CD4-positive, alpha-beta T cell treated with Interleukin-21 for 1 hour (primary cell): ENCODE measurements around the gene PRAF2.

ENCODE experiments used
- DNase-seq: peaks from one replicate; pipeline ENCODE4 v3.0.0-alpha.2; 2020

Gene PRAF2, protein sequence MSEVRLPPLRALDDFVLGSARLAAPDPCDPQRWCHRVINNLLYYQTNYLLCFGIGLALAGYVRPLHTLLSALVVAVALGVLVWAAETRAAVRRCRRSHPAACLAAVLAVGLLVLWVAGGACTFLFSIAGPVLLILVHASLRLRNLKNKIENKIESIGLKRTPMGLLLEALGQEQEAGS

DNA sequence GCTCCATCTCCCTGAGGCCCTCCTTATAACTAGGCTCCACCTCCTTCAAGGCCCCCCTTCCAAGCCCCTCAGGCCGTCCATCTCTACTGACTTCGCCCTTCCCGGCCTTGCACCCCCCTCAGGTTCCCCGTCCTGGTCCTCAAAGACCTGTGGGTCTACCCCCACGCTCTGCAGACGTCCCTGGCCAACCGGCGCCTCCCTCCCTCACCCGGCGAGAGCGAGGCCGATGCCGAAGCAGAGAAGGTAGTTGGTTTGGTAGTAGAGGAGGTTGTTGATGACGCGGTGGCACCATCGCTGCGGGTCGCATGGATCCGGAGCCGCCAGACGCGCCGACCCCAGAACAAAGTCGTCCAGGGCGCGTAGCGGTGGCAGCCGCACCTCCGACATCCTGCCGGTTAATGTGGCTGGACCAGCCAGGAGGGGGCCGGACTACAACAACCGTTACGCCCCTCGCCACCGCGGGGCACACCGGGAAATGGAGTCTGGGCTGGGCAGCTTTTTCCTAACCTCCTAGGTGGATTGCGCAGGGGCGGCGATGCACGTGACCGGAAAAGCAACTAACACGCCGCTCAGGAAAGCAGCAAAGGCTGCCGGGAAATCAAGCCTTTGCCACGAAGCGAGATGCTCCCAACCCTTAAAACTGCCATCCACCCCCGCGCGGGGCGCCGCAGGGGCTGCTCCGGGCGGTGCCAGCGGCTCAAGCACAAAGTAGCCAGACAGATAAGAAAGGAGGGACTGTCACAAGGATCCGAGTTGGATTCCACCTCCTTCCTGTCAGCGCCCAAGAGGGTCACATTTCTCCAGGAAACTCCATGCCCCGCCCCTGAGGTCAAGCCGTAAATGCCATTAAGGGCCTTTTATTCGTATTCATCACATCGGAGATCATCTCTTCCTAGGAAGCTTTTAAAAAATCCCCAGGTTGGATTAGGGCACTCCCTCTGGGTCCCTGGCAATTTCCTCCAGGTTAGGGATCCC is at the start of gene PRAF2:
TSS of gene PRAF2 (minus strand) at position 402 of the 975 bp plus-strand sequence. CDS start at position 387, 15 bp downstream.
- peak; percentile 93 for DNase-seq

DNA sequence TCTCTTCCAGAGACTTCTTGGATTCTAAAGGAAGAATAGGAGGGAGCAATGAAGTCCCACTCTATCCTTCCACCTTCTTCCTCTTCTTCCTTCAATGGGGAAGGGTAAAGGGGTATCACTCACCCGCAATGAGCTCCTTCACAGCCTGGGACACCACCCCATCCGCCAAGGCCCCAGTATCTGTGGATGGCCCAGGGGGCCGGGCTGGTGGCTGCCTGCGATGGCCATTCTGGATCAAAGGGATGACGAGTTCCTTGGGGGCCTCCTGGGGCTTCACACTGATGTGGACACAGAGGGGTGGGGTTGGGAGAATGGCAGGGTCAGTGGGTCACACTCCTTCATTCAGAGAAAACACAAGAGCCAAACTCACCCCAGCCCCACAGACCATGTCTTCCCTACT is 48.7 kb upstream of the PRAF2 start:
- no peak for DNase-seq

DNA sequence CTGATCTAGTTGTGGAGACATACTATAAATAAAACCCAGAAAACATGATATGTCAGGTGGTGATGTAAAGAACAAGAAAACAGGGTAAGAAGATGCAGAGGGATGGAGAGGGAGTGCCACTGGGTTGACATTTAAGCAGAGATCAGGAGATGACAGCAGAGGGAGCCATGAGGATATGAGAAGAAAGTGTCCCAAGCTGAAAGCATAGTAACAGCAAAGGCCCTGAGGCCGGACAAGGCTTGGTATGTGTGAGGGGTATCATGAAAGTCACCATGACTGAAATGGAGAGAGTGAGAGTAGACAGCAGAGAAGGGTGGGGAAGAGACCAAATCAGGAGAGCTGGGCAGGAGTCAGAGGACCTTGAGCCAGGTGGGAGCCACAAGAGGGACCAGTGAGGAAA is 46.3 kb upstream of the PRAF2 start:
- no peak for DNase-seq

DNA sequence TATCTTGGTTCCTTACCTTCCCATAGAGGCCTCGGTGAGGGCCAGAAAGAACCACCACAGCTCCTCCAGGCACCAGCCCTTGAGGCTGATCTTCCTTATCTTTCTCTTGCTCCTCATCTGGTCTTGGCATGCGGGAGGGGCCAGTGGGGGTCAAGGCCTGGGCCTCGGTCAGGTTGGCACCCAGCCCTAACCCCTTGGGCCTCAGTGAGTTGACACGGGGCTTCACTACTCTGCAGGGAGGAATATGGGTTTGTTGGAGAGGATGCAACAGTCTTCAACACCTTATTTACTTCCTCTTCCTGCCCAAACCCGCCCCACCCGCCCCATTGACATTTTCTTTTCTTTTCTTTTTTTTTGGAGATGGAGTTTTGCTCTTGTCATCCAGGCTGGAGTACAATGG is 43.8 kb upstream of the PRAF2 start:
- no peak for DNase-seq

DNA sequence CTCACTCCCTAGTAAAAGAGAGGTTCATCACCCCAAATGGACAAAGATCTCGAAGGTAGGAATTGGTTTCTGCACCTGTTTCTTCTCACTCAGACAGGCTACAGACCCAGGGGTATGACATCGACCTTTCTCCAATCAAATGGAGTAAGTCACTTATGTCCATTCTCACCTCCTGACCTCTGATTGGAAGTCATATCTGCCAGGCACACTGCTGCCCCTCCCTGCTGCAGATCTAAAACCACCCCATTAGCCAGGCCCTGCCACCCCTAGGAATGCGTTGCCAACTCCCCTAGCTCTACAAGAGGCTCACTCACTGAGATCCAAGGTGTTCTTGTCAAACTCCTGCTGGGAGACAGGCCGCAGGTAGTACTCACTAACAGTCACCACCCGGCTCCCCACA is 42.9 kb upstream of the PRAF2 start:
- no peak for DNase-seq

DNA sequence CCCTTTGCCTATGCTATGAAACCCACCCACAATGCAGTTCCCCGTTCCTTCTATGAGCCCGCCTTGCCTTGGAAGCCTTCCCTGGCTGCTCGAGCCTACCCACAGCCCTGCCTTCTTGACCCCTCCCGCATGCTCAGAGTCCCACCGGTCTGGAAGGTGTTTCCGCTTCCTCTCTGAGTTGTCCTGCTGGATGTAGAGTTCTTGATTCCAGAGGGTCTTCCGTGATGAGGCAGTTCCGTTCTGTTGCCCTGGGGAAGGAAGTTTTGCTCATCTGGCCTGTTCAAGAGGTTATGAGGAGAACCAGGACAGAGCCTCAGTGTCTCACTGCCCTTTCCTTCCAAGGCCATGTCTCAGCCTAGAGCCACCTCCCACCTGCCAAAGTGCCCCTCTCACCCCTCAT is 42.3 kb upstream of the PRAF2 start:
- DNase-seq: no peak

DNA sequence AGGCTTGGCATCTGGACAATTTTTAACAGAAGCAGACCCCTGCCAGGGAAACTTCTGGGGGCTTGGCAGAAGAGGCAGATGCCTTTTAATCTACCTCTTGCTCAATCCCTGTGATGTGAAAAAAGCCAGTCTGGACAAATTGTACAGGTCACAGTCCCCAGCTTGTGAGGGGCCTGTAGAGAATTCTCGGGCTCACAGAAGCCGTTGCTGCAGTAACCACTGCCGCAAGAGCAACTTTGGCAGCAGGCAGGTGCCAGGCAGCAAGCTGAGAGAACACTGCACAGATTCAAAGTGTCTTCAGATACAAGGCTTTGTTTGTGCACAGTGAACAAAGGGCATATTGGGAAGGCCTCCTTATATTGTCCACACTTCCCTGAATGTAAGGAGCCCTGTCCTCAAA is 38.0 kb upstream of the PRAF2 start:
- no peak for DNase-seq

DNA sequence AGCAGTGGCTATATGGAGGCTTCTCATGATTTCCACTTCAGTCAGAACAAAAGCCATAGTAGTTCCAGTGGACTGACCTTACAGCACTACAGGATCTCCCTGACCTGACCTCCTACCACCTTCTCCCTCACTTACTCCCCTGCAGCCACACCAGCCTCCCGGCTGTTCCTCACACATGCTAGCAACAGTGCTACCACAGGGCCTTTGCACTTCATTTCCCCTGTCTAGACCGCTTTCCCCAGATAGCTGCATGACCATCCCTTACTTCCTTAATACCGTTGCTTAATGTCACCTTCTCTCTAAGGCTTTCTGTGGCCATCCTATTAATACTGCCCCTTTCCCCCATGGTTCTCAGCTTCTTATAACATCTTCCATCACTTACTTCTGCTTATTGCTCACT is 36.6 kb upstream of the PRAF2 start:
- DNase-seq: no peak

DNA sequence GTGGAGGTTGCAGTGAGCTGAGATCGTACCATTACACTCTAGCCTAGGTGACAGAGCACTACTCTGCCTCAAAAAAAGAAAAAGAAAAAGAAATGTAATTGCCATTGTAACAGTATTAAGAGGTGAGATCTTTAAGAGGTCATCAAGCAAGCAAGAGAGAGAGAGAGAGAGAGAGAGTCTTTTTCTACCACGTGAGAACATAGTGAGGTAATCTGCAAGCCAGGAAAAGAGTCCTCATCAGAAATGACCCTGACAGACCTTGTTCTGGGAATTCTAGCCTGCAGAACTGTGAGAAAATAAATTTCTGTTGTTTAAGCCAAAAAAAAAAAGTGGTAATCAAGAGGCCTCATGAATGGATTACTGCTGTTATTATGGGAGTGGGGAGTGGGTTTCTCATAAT is 34.8 kb upstream of the PRAF2 start:
- no peak for DNase-seq

DNA sequence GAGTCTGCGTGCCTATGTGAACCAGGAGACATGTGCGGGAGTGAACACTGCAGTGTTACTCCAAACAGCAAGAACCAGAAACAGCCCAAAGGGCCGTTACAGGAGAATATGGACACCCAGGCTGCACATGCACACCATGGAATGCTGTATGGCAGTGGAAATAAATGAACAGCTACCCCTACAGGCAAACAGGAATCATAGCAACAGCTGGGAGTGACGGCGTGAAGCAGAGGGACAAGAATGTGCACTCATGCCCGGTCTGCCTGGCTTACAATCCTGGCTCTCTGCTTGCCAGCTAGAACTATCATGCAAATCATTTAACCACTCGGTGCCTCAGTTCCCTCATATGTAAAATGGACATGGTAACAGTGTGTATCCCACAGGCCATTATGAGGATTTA is 33.1 kb upstream of the PRAF2 start:
- DNase-seq: peak; percentile 41

DNA sequence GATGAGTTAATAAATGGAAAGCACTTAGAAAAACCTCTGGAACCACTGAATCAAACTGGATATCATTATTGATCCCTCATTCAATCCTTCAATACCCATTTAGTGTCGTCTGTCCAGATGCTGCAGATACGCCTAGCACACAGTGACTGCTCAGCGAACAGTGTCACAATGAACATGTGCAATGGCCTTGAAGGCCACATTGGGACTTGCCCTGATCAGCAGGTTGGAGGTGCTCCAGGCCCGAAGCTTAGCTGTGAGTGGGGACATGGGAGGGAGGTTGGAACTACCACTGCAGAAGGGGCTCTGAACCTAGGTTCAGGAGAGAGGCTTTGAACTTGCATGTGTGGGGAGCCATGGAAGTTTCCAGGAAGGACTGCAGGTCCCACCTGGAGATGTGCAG is 32.5 kb upstream of the PRAF2 start:
- DNase-seq: no peak

DNA sequence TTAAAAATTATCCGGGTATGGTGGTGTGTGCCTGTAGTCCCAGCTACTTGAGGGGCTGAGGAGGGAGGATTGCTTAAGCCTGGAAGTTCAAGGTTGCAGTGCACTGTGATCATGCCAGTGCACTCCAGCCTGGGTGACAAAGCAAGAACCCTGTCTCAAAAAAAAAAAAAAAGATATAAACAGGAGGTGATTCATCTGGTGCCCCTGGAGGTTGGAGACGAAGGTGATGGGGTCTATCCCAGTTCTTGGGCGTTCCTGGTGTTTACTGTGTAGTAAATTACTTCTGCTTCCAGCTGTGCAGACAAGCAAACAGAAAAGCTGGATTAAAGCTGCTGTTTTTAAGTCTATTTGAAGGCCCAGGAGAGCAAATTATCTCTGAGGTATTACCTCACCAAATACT is 29.8 kb upstream of the PRAF2 start:
- DNase-seq: no peak

DNA sequence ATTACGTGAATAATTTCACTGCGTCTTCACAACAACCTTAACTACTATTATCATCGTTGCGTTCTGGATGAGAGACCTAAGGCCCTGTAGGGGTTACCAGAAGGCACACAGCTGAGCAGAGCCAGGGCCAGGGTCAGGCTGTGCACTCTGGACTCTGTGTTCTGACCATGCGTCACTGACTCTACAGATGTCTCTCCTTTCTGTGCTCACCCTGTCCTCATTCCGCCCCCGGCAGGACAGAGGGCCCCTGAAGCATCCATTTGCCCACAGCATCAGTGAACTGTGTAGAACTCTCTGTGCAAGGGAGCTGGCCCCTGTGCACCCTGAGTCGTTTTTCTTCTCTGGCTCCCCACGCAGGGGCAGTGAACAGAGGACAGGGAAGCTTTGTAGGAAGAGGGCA is 28.4 kb upstream of the PRAF2 start:
- no peak for DNase-seq

DNA sequence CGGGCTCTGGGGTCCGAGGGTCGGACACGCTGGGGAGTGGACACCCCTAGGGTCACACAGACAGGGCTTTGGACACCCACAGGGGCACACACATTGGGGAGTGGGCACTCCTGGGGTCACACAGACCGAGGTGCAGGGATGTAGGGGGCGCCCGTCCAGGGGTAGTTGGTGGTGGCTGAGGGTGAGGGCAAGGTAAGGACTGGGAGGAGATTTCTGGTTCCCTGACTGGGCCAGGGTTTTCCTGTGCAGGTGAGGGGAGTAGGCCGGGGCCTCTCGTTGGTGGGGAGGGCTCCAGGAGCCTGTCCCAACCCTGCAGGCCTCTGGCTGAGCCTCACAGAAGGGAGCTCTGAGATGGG is 27.8 kb upstream of the PRAF2 start:
- DNase-seq: no peak

DNA sequence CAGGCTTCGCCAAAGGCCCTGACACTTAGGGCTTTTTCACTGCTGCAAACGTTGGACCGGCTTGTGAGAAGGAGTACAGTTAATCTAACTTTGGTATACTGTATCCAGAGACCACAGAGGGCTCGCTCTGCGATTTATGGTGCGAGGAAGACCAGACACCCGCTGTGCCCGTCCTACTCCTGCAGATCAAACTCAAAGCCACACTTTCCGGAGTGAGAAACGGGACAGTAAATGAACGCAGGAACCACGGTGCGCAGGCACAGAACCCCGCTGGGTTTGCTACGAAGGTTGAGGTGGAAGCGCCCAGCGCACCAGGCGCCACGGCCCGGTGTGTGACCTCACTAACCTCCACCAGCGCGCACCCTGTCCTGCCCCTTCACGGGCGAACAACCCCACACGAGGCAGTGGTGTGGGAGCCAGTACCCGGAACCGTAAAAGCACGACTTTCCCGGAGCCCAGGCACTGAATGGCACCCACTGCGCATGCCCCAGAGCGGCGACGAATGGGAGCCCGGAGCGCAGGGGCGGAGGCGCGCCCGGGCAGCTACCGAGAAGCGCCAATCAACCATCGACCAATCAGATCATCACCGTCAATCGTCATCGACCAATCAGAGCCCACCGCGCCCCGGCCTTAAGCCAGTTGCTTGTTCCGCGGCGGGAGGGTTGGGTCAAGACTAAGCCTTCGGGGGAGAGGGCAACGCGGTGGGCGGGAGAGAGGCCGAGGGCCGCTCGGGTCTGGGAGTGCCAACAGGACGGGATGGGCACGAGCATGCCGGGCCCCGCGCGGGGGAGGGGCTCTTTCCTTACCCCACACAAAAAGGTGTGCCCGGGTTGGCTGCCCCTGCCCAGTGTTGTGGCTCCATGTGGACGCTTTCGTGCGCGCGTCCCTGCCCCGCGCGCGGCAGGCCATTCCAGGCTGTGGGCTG is 27.2 kb upstream of the PRAF2 start:
- DNase-seq: peak; percentile 93

DNA sequence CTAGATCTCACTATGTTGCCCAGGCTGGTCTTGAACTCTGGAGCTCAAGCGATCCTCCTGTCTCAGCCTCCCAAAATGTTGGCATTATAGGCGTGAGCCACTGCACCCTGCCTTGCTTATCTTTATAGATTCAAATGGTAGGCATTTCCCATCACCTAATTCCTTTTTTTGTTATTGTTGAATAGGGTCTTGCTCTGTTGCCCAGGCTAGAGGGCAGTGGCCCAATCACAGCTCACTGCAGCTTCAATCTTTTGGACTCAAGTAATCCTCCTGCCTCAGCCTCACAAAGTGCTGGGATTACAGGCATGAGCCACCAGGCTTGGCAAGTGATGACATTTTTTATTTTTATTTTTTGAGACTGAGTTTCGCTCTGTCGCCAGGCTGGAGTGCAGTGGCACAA is 22.6 kb upstream of the PRAF2 start:
- no peak for DNase-seq

DNA sequence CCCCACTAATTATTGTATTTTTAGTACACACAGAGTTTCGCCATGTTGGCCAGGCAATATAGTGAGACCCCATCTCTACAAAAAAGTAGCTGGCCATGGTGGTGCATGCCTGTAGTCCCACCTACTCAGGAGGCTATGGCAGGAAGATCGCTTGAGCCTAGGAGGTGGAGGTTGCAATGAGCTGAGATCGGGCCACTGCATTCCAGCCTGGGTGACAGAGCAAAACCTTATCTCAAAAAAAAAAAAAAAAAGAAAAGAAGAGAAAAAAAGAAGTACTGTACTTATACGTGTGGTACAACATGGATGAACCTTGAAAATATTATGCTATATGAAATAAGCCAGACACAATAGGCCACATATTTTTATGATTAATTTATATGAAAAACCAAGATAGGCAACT is 15.8 kb upstream of the PRAF2 start:
- no peak for DNase-seq

DNA sequence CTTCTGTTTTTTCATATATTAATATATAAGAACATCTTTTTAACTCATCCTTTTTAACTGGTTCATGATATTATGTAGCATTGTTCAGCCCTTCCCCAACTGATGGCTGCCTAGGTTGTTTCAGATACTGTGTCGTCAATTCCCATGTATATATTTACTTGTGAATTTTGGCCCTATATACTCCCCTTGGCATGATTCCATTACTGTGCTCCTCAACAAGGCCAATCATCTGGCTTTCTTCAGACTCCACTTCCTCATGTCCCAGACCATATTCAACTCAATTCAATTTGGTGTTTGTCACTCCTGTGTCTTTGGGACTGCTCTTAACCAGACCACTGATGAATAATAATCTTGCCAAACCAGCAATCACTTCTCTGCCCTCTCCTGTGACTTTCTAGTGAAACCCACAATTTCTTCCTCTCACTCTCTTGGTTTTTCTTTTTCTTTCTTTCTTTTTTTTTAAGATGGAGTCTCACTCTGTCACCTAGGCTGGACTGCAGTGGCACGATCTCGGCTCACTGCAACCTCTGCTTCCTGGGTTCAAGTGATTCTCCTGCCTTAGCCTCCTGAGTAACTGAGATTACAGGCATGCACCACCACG is 8.6 kb upstream of the PRAF2 start:
- DNase-seq: no peak

DNA sequence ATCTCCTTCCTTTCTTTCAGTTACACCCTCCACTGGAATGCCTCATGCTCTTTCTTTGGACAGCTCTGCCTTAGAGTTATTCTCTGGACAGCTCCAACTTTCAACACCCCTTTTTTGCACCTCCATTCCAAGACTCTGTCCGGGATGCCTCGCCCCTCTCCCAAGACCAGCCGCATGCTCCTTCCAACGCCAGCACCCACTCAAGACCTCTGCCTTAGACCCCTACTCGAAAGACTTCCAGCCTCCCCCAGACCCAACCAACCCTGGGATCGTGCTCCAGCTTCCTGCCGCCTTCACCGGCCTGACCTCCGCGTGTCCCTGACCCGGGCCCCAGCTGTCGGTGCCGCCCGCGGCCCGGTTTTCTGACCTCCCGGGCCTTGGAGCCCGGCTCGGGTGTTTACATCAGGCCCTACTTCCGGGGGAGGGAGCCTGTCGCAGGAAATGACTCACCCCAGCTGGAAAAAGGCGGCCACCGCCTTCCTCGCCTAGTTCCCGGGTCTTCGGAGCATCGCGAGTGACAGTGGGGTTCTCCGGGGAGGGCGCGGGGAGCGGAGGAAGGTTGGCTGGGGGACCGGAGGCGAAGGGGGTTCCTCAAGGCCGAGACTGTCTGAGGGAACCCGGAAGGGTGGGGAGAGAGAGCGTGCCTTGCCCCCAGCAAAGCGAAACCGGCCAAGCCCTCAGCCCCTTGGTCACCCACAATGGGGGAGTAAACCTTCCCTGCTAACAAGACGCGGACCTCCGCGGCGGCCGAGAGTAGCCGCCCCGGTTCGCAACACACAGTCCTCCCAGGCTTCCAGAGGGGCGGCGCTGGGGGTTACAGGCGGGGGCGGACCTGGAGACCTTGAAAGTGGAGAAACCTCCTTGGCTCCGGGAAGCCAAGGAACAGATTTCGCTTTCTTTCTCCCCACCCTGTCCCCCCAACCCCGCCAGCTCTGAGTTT is 6.0 kb upstream of the PRAF2 start, which contains the start of gene WDR45:
TSS of gene WDR45 (minus strand) at position 399 of the 940 bp plus-strand sequence. CDS start 1,792 bp downstream, outside the sequence.
- DNase-seq: peak; percentile 80

DNA sequence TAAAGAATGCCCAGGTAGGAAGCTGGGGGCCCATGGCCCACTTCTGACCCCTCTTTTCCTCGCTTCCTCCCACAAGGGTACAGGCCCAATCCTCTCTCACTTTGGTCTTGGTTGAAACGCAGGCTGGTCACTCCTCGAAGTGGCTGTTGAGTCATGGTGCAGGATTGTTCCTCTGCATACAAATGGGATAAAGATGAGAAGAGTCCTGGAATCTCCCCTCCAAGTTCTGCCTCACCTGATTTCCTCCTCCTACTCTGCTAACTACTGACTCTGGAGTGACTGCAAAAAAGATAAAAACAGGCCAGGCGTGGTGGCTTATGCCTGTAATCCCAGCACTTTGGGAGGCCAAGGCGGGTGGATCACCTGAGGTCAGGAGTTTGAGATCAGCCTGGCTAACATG is 4.1 kb upstream of the PRAF2 start:
- no peak for DNase-seq

DNA sequence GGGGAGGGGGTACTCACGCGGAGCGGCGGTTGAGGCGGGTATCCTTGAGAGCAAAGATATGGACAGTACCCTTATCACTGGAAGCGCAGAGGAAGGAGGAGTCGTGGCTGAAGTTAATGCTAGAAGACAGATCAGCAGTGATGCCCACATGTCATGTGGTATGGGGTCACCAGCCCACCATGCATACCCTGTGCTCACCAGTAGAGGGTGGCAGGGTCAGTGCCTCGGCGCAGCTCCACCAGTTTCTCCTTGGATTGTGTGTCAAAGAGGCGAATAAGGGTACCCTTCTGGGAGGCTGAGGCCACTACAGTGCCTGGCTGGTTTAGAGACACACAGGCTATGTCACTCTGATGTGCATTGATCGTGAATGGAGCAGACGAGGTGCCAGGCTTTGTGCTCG is 1.5 kb upstream of the PRAF2 start:
- DNase-seq: no peak

DNA sequence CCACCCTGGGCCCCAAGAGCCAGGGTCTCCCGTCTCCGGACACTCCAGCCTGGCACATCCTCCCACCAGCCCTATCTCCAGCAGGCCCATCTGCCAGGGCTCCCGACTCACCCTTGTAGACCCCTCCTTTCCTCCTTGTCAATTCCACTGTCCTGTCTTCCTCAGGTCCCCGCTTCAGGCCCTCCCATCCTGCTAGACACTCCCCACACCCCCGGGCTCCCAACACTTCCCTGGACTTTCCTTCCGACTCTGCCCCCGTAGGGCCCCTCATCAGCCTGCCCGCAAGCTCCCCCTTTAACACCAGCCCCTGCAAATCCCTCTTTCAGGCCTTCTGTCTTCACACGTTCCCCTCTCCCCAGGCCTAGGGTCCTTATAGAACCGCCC is 1.1 kb downstream of the PRAF2 start:
- DNase-seq: no peak
